Measurements from ENCODE around the gene CCDC24. TPM values are rescaled to one million over a fixed set of nuclear protein-coding genes. Genes with fewer than 3 reads are reported as not detected.

Gene CCDC24
- total and polyA plus RNA-seq, 5 experiments from 2014 or later = 0.29 to 2.5 (median 1.3) TPM; not detected in 1

GRCh38 chr1:44033756-44034155, 42.4 kb downstream of the CCDC24 start:
- DNase-seq (no peak), ATAC-seq (no peak)
- POLR2A ChIA-PET = interaction anchor here (1.4 kb wide), 1 partner anchor 14 kb away, joined by 4 read pairs; no protein-coding TSS in a partner anchor
- Mint-ChIP-seq H3K27ac (no peak overlapping the region), H3K36me3 (no peaks in the 10 kb centered on the region), H3K27me3 (no peaks in the 10 kb centered on the region), H3K4me3 (no peak overlapping the region), H3K4me1 (peaks cover 9 to 15% (median 12%) of the 10 kb centered on the region in 4 donors), H3K9me3 (no peaks in the 10 kb centered on the region)

- ATAC-seq (no peak), DNase-seq (no peak)
- POLR2A ChIA-PET = interaction anchor here (1.0 to 1.4 kb wide), 2 partner anchors 13 to 29 kb away, joined by 3 to 4 read pairs; no protein-coding TSS in a partner anchor
- no peaks in the 10 kb centered on the region for H3K9me3 Mint-ChIP-seq
- no peaks in the 10 kb centered on the region for H3K27me3 Mint-ChIP-seq
- no peaks in the 10 kb centered on the region for H3K36me3 Mint-ChIP-seq
- H3K27ac Mint-ChIP-seq = no peak overlapping the region
- H3K4me3 Mint-ChIP-seq = no peak overlapping the region
- H3K4me1 Mint-ChIP-seq = peaks cover 4 to 8% (median 6%) of the 10 kb centered on the region in 4 donors
Observed at GRCh38 chr1:44034423-44034822, 43.0 kb downstream of the CCDC24 start.

- POLR2A ChIA-PET = interaction anchor here (1.0 to 1.4 kb wide), 2 partner anchors 13 to 30 kb away, joined by 3 to 4 read pairs; no protein-coding TSS in a partner anchor
- no peaks in the 10 kb centered on the region for H3K27me3 Mint-ChIP-seq
Observed at GRCh38 chr1:44034976-44035716, 43.7 kb downstream of the CCDC24 start.

GRCh38 chr1:44035726-44036408, 44.5 kb downstream of the CCDC24 start:
- Mint-ChIP-seq H3K27ac (no peak overlapping the region), H3K36me3 (no peaks in the 10 kb centered on the region), H3K4me1 (peaks cover 0 to 4% (median 0%) of the 10 kb centered on the region in 4 donors), H3K9me3 (no peaks in the 10 kb centered on the region), H3K27me3 (no peaks in the 10 kb centered on the region), H3K4me3 (no peak overlapping the region)
- ATAC-seq = no peak
- POLR2A ChIA-PET = interaction anchor here (0.7 to 1.0 kb wide), 4 partner anchors 9 to 31 kb away, joined by 3 read pairs; no protein-coding TSS in a partner anchor
- DNase-seq = no peak

More at GRCh38 chr1:44034976-44035716, 43.7 kb downstream of the CCDC24 start:
- Mint-ChIP-seq H3K4me3 (no peak overlapping the region), H3K36me3 (no peaks in the 10 kb centered on the region), H3K4me1 (peaks cover 0 to 4% (median 0%) of the 10 kb centered on the region in 4 donors), H3K27ac (peak overlapping the region in 2 of 10 donors; percentile 53 to 72), H3K9me3 (no peaks in the 10 kb centered on the region)
- no peak for DNase-seq
- ATAC-seq = no peak

GRCh38 chr1:44036409-44037139, 45.2 kb downstream of the CCDC24 start:
- DNase-seq (peak; percentile 46 to 80 (median 60)), ATAC-seq (peak; percentile 81 to 84)
- POLR2A ChIA-PET = interaction anchor here (0.7 to 1.0 kb wide), 4 partner anchors 9 to 506 kb away, joined by 3 read pairs; partner anchors contain the start of gene PTPRF
- Mint-ChIP-seq H3K27me3 (no peaks in the 10 kb centered on the region), H3K27ac (peak overlapping the region in 1 of 10 donors; percentile 0), H3K36me3 (no peaks in the 10 kb centered on the region), H3K4me3 (no peak overlapping the region), H3K4me1 (peaks cover 0 to 3% (median 0%) of the 10 kb centered on the region in 4 donors), H3K9me3 (no peaks in the 10 kb centered on the region)

GRCh38 chr1:44037154-44037553, 45.8 kb downstream of the CCDC24 start:
- no peak for ATAC-seq
- Mint-ChIP-seq H3K27me3 (peaks cover 0 to 1% (median 0%) of the 10 kb centered on the region in 5 donors), H3K27ac (no peak overlapping the region), H3K9me3 (no peaks in the 10 kb centered on the region), H3K4me3 (no peak overlapping the region), H3K36me3 (no peaks in the 10 kb centered on the region), H3K4me1 (no peaks in the 10 kb centered on the region)
- DNase-seq = no peak
- POLR2A ChIA-PET = interaction anchor here (0.7 to 1.0 kb wide), 2 partner anchors 32 to 507 kb away, joined by 3 read pairs; partner anchors contain the start of gene PTPRF

GRCh38 chr1:44038876-44039657, 47.7 kb downstream of the CCDC24 start:
- H3K36me3 Mint-ChIP-seq = no peaks in the 10 kb centered on the region
- H3K4me1 Mint-ChIP-seq = no peaks in the 10 kb centered on the region
- H3K27ac Mint-ChIP-seq = no peak overlapping the region
- ATAC-seq = no peak
- POLR2A ChIA-PET = no interaction called here
- peaks cover 0 to 5% (median 1%) of the 10 kb centered on the region in 5 donors for H3K27me3 Mint-ChIP-seq
- no peak overlapping the region for H3K4me3 Mint-ChIP-seq
- H3K9me3 Mint-ChIP-seq = no peaks in the 10 kb centered on the region
- DNase-seq = no peak

- Mint-ChIP-seq H3K36me3 (no peaks in the 10 kb centered on the region), H3K9me3 (no peaks in the 10 kb centered on the region), H3K4me1 (no peaks in the 10 kb centered on the region), H3K27ac (no peak overlapping the region), H3K4me3 (no peak overlapping the region), H3K27me3 (peaks cover 0 to 11% (median 4%) of the 10 kb centered on the region in 5 donors)
- ATAC-seq (no peak), DNase-seq (no peak)
- POLR2A ChIA-PET = no interaction called here
Observed at GRCh38 chr1:44040418-44040817, 49.0 kb downstream of the CCDC24 start.

GRCh38 chr1:44040846-44041245, 49.4 kb downstream of the CCDC24 start:
- no peak for ATAC-seq
- POLR2A ChIA-PET = no interaction called here
- H3K4me3 Mint-ChIP-seq = no peak overlapping the region
- no peak overlapping the region for H3K27ac Mint-ChIP-seq
- H3K27me3 Mint-ChIP-seq = peaks cover 0 to 15% (median 4%) of the 10 kb centered on the region in 5 donors
- no peaks in the 10 kb centered on the region for H3K4me1 Mint-ChIP-seq
- no peaks in the 10 kb centered on the region for H3K9me3 Mint-ChIP-seq
- DNase-seq = no peak
- H3K36me3 Mint-ChIP-seq = no peaks in the 10 kb centered on the region

- Mint-ChIP-seq H3K4me3 (no peak overlapping the region), H3K4me1 (peaks cover 4 to 8% (median 7%) of the 10 kb centered on the region in 4 donors), H3K27me3 (peaks cover 8 to 23% (median 12%) of the 10 kb centered on the region in 5 donors), H3K9me3 (no peaks in the 10 kb centered on the region), H3K36me3 (no peaks in the 10 kb centered on the region), H3K27ac (no peak overlapping the region)
- POLR2A ChIA-PET = no interaction called here
- DNase-seq (no peak), ATAC-seq (no peak)
Observed at GRCh38 chr1:44043176-44044070, 52.0 kb downstream of the CCDC24 start.

- no peak overlapping the region for H3K4me3 Mint-ChIP-seq
- peaks cover 4 to 8% (median 7%) of the 10 kb centered on the region in 4 donors for H3K4me1 Mint-ChIP-seq
- H3K27me3 Mint-ChIP-seq = peaks cover 8 to 23% (median 12%) of the 10 kb centered on the region in 5 donors
- no peaks in the 10 kb centered on the region for H3K9me3 Mint-ChIP-seq
- H3K27ac Mint-ChIP-seq = peak overlapping the region in 1 of 10 donors; percentile 66
- ATAC-seq = no peak
- POLR2A ChIA-PET = no interaction called here
- DNase-seq = no peak
- no peaks in the 10 kb centered on the region for H3K36me3 Mint-ChIP-seq
Observed at GRCh38 chr1:44044071-44044801, 52.8 kb downstream of the CCDC24 start.

All from naive thymus-derived CD8-positive, alpha-beta T cell (primary cell).